ENCODE measurements around the gene CNKSR3. TPM values are rescaled to one million over a fixed set of nuclear protein-coding genes. Genes with fewer than 3 reads are reported as not detected.

Gene CNKSR3
- total RNA-seq, 1 experiment from 2014 or later, result 3.9 TPM

- no peak for DNase-seq (ENCODE audit: unreplicated experiment)
- Mint-ChIP-seq H3K4me3 (ENCODE audit: unreplicated experiment) (no peak overlapping the region), H3K4me1 (ENCODE audit: insufficient read depth, unreplicated experiment) (no peaks in the 10 kb centered on the region), H3K27me3 (ENCODE audit: insufficient read depth, unreplicated experiment) (no peaks in the 10 kb centered on the region), H3K36me3 (ENCODE audit: insufficient read depth, unreplicated experiment) (peaks cover 14% of the 10 kb centered on the region), H3K9me3 (ENCODE audit: unreplicated experiment) (no peaks in the 10 kb centered on the region), H3K27ac (ENCODE audit: low read depth, unreplicated experiment) (no peak overlapping the region)
- intact Hi-C loops (cut with micrococcal nuclease), result no loop called here
- no TSS peak for BruUV-seq (replicated peaks)
- POLR2A ChIA-PET, result interaction anchor here (0.6 kb wide), 1 partner anchor 11 kb away, joined by 3 read pairs; no protein-coding TSS in a partner anchor
- TF ChIP-seq CTCF (IDR thresholded peaks at IDR 0.05; ENCODE audit: unreplicated experiment), result no peak
- CTCF ChIA-PET, result no interaction called here
Measured at GRCh38 chr6:154425034-154425433, 85.5 kb downstream of the CNKSR3 start.

GRCh38 chr6:154414021-154414813 is 96.3 kb downstream of the CNKSR3 start:
- H3K27ac Mint-ChIP-seq (ENCODE audit: low read depth, unreplicated experiment), result no peak overlapping the region
- no peaks in the 10 kb centered on the region for H3K27me3 Mint-ChIP-seq (ENCODE audit: insufficient read depth, unreplicated experiment)
- no peak for DNase-seq (ENCODE audit: unreplicated experiment)
- POLR2A ChIA-PET, result interaction anchor here (0.6 kb wide), 1 partner anchor 11 kb away, joined by 3 read pairs; no protein-coding TSS in a partner anchor
- no peak overlapping the region for H3K4me3 Mint-ChIP-seq (ENCODE audit: unreplicated experiment)
- TF ChIP-seq CTCF (IDR thresholded peaks at IDR 0.05; ENCODE audit: unreplicated experiment), result no peak
- intact Hi-C loops (cut with micrococcal nuclease), result no loop called here
- CTCF ChIA-PET, result interaction anchor here (0.6 to 0.8 kb wide), 2 partner anchors 13 to 124 kb away, joined by 3 to 5 read pairs; no protein-coding TSS in a partner anchor
- H3K36me3 Mint-ChIP-seq (ENCODE audit: insufficient read depth, unreplicated experiment), result peaks cover 5% of the 10 kb centered on the region
- no TSS peak for BruUV-seq (replicated peaks)
- H3K4me1 Mint-ChIP-seq (ENCODE audit: insufficient read depth, unreplicated experiment), result peaks cover 19% of the 10 kb centered on the region
- H3K9me3 Mint-ChIP-seq (ENCODE audit: unreplicated experiment), result no peaks in the 10 kb centered on the region

GRCh38 chr6:154412106-154412820 is 98.2 kb downstream of the CNKSR3 start:
- CTCF ChIA-PET, result interaction anchor here (1.3 kb wide), 1 partner anchor 257 kb away, joined by 4 read pairs; no protein-coding TSS in a partner anchor
- no peak overlapping the region for H3K27ac Mint-ChIP-seq (ENCODE audit: low read depth, unreplicated experiment)

More at GRCh38 chr6:154412106-154412820, 98.2 kb downstream of the CNKSR3 start:
- intact Hi-C loops (cut with micrococcal nuclease), result no loop called here
- Mint-ChIP-seq H3K4me1 (ENCODE audit: insufficient read depth, unreplicated experiment) (peaks cover 19% of the 10 kb centered on the region), H3K4me3 (ENCODE audit: unreplicated experiment) (no peak overlapping the region), H3K36me3 (ENCODE audit: insufficient read depth, unreplicated experiment) (no peaks in the 10 kb centered on the region), H3K27me3 (ENCODE audit: insufficient read depth, unreplicated experiment) (no peaks in the 10 kb centered on the region), H3K9me3 (ENCODE audit: unreplicated experiment) (no peaks in the 10 kb centered on the region)
- no peak for DNase-seq (ENCODE audit: unreplicated experiment)
- no peak for TF ChIP-seq CTCF (IDR thresholded peaks at IDR 0.05; ENCODE audit: unreplicated experiment)
- BruUV-seq (replicated peaks), result no TSS peak
- POLR2A ChIA-PET, result no interaction called here

All from MCF 10A (cell line).